Measurements from ENCODE around the gene MRPL12. TPM values are rescaled to one million over a fixed set of nuclear protein-coding genes. Genes with fewer than 3 reads are reported as not detected.
A peak's percentile ranks its signal among the peaks of the same experiment; 100 is the strongest.

The MRPL12 gene
- total and polyA plus RNA-seq, 8 donors = 18.1 to 98.7 (median 27.4) TPM

DNA sequence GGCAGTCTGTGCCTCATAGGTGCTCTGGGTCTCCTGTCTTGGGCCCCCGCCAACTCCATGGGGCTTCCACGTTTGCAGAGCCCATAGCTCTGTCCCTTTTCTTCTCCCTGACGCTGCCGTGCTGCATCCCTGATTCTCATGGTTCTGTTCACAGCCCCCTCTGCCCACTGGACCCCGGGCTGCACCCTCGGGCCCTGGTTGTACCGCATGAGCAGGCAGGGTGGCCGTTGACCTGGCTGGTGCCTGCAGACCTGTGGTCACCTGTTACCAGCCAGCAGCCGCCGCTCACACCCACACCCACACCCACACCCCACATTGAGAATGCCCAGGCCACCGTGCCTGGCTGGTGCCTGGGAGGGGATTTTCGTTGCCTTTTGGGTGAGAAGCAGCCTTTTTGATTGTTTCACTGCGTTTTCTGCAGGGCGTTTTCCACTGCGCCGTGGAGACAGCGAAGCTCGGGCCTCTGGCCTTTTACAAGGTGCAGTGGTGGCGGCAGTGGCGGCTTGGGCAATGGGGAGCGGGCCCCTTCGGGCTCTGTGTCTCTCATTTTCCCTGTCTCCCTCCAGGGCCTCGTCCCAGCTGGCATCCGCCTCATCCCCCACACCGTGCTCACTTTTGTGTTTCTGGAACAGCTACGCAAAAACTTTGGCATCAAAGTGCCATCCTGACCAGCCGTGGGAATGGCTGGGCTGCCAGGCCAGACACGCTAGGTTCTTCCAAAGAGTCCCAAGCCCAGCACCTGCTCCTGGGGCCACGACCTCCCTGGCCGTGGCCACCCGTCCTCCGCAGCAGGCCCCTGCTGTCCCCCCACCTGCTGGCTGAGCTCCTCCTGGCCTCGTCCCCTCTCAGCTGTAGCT, 16.5 kb downstream of the MRPL12 start:
- 86 to 89% methylated on average over 32 of the region's 33 CpGs for WGBS, 2 donors
- no peak for ATAC-seq
- DNase-seq = peak in 2 of 6 donors; percentile 52 to 80
- H3K9me3 ChIP-seq = no peaks in the 10 kb centered on the region
- no peaks in the 10 kb centered on the region for H3K27me3 ChIP-seq
- FAIRE-seq = no peak
- H3K4me3 ChIP-seq = no peak overlapping the region
- no peak overlapping the region for H3K27ac ChIP-seq
- TF ChIP-seq, protein P1, sequence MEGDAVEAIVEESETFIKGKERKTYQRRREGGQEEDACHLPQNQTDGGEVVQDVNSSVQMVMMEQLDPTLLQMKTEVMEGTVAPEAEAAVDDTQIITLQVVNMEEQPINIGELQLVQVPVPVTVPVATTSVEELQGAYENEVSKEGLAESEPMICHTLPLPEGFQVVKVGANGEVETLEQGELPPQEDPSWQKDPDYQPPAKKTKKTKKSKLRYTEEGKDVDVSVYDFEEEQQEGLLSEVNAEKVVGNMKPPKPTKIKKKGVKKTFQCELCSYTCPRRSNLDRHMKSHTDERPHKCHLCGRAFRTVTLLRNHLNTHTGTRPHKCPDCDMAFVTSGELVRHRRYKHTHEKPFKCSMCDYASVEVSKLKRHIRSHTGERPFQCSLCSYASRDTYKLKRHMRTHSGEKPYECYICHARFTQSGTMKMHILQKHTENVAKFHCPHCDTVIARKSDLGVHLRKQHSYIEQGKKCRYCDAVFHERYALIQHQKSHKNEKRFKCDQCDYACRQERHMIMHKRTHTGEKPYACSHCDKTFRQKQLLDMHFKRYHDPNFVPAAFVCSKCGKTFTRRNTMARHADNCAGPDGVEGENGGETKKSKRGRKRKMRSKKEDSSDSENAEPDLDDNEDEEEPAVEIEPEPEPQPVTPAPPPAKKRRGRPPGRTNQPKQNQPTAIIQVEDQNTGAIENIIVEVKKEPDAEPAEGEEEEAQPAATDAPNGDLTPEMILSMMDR (IDR thresholded peaks at IDR 0.05) = no peak
- H3K4me1 ChIP-seq = peaks cover 15 to 19% (median 16%) of the 10 kb centered on the region in 3 donors
- intact Hi-C loops (cut with DNase I) = no loop called here
- H3K36me3 ChIP-seq = peaks cover 0 to 21% (median 0%) of the 10 kb centered on the region in 3 donors

DNA sequence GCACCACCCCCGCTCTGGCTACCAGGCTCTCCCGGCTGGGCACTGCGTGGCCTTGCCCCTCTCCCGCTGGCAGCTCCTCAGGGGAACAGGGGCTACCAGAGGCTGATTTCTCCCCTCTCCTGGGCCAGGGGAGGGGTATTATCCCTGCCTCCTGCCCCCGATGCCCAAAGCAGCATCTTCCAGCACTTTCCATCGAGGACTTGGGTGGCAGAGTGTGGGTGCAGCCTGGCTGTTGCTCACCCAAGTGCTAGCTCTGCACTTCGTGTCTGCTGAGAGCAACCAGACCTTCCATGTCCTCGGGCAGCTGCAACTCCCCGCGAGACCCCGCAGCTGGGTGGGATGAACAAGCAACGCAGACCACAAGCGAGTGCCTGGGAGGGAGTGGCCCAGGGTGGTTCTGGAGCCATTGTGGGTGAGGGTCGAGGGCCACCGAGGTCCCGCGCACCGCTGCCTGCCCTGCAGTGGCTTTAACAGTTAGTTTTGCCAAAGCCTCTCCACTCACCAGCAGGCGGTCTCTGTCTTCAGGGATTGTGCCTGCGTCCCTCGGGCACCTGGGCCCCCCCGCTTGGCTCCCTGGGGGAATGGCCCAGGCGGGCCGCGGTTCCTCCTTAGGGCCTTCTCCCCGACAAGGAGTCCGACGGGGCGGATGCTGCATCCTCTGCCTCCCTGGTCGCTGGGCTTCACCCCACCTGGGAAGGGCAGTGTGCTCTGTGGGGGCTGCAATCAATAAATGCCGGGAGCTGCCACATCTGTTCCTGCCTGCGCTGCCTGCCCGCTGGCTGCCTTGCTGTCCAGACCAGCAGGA, 17.3 kb downstream of the MRPL12 start:
- intact Hi-C loops (cut with DNase I) = no loop called here
- H3K4me1 ChIP-seq = peaks cover 15 to 18% (median 16%) of the 10 kb centered on the region in 3 donors
- FAIRE-seq (no peak), ATAC-seq (no peak), DNase-seq (peak in 4 of 6 donors; percentile 26 to 78 (median 54))
- H3K27ac ChIP-seq = no peak overlapping the region
- WGBS, 2 donors = 87 to 88% methylated on average over 33 of the region's 33 CpGs
- TF ChIP-seq, protein P1 (IDR thresholded peaks at IDR 0.05) = no peak
- no peaks in the 10 kb centered on the region for H3K27me3 ChIP-seq
- peaks cover 0 to 21% (median 0%) of the 10 kb centered on the region in 3 donors for H3K36me3 ChIP-seq
- H3K4me3 ChIP-seq = no peak overlapping the region
- no peaks in the 10 kb centered on the region for H3K9me3 ChIP-seq

DNA sequence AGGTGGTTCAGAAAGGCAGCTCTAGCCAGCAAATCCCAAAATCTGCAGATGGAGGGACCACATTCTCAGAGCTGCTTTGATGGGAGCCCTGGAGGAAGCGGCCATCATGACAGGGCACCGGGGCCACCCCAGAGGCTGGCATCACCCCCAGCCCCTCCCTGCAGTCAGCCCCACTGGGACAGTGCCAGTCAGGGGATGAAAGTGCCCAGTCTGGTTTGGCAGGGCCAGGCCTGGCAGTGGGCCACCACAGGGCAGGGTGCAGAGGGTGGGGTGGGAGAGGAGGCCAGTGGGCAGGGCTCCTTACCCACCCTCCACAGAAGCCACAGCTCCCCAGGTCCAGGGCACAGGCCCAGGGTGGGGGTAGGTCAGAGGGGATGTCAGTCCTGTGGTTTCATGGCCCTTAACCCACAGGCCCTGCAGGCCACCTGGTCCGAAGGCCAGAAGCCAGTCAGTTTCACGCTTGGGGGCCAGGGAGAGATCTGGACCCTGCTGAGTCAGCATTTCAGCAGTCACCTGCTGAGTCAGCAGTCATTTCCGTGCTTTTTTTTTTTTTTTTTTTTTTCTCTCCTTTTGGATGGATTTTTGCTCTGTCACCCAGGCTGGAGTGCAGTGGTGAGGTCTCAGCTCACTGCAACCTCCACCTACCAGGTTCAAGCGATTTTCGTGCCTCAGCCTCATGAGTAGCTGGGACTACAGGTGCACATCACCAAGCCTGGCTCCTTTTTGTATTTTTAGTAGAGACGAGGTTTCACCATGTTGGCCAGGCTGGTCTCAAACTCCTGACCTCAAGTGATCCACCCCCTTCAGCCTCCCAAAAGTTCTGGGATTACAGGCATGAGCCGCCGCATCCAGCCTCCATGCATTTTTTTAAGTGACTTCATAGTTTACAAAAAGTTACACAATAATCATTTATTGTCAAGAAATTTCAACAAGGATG, 19.3 kb downstream of the MRPL12 start:
- no peak overlapping the region for H3K4me3 ChIP-seq
- FAIRE-seq (no peak), ATAC-seq (peak; percentile 89 to 93 (median 90)), DNase-seq (peak; percentile 92 to 99 (median 97))
- peaks cover 0 to 17% (median 0%) of the 10 kb centered on the region in 3 donors for H3K36me3 ChIP-seq
- intact Hi-C loops (cut with DNase I) = no loop called here
- WGBS, 2 donors = 21 to 26% methylated on average over 9 to 10 of the region's 10 CpGs
- H3K4me1 ChIP-seq = peaks cover 15 to 21% (median 21%) of the 10 kb centered on the region in 3 donors
- TF ChIP-seq, protein P1 (IDR thresholded peaks at IDR 0.05) = no peak
- no peaks in the 10 kb centered on the region for H3K9me3 ChIP-seq
- H3K27me3 ChIP-seq = no peaks in the 10 kb centered on the region
- peak overlapping the region in 2 of 4 donors; percentile 44 to 55 for H3K27ac ChIP-seq

DNA sequence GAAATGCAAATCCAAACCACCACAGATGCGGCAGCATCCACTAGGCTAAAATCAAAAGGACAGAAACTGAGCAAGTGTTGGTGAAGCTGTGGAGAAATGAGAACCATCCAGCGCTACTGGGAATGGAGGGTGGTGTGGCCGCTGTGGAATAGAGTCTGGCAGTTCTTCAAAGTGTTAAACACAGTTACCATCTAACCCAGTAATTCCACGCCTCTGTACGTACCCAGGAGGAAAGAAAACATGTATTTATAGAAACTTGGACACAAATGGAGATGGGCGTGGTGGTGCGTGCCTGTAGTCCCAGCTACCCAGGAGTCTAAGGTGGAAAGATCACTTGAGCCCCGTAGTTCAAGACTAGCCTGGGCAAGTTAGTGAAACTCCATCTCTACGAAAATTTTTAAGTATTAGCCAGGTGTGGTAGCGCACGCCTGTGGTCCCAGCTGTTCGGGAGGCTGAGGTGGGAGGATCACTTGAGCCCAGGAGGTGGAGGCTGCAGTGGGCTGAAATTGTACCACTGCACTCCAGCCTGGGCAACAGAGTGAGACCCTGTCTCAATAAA, 20.6 kb downstream of the MRPL12 start:
- H3K9me3 ChIP-seq = no peaks in the 10 kb centered on the region
- H3K27ac ChIP-seq = no peak overlapping the region
- peaks cover 0 to 4% (median 0%) of the 10 kb centered on the region in 3 donors for H3K36me3 ChIP-seq
- H3K4me3 ChIP-seq = no peak overlapping the region
- DNase-seq (peak in 1 of 6 donors; percentile 30), FAIRE-seq (no peak), ATAC-seq (peak in 1 of 4 donors; percentile 5)
- intact Hi-C loops (cut with DNase I) = no loop called here
- TF ChIP-seq, protein P1 (IDR thresholded peaks at IDR 0.05) = no peak
- H3K27me3 ChIP-seq = no peaks in the 10 kb centered on the region
- H3K4me1 ChIP-seq = peaks cover 15 to 26% (median 21%) of the 10 kb centered on the region in 3 donors
- 27% methylated on average over 12 of the region's 12 CpGs for whole genome bisulfite sequencing, 2 donors

Measured in pancreas (tissue), 10 donors.